Placental pericyte (primary cell): ENCODE data around the gene SLC22A25. TPM values are rescaled to one million over a fixed set of nuclear protein-coding genes. Genes with fewer than 3 reads are reported as not detected.

Experiments used
- total RNA-seq: library from RNA; depleted of rRNA; stranded (reverse); fragments of >200 nt; gene quantifications from 2 replicates; pipeline ENCODE4 v1.2.3, GENCODE V29; 2012

SLC22A25 gene
- not detected in 2 replicates for total RNA-seq

GRCh38 chr11:63243533-63243932 lies at the start of gene SLC22A25:
Gene SLC22A25 (minus strand): TSS chr11:63243599. CDS start chr11:63229652, 13,947 bp downstream.

Other genes with a start within 250 kb of the SLC22A25 start
- gene SLC22A8, start 227.8 kb downstream of the SLC22A25 start, total RNA-seq: not detected in 2 replicates
- gene SLC22A24, start 99.4 kb downstream of the SLC22A25 start, total RNA-seq: not detected in 2 replicates
- not detected in 2 replicates for gene SLC22A9, start 126.2 kb upstream of the SLC22A25 start, total RNA-seq
- not detected in 2 replicates for gene PLAAT5, start 247.6 kb upstream of the SLC22A25 start, total RNA-seq